ENCODE measurements around the gene NMNAT1. TPM values are rescaled to one million over a fixed set of nuclear protein-coding genes. Genes with fewer than 3 reads are reported as not detected.
"Not testable (repeated sequence)": the region's sequence is repeated elsewhere in the genome, so short reads cannot be mapped to it uniquely, and the experiment has no call there.

The NMNAT1 gene
- total RNA-seq, 1 donor from 2014 or later: 2.2 TPM

DNA sequence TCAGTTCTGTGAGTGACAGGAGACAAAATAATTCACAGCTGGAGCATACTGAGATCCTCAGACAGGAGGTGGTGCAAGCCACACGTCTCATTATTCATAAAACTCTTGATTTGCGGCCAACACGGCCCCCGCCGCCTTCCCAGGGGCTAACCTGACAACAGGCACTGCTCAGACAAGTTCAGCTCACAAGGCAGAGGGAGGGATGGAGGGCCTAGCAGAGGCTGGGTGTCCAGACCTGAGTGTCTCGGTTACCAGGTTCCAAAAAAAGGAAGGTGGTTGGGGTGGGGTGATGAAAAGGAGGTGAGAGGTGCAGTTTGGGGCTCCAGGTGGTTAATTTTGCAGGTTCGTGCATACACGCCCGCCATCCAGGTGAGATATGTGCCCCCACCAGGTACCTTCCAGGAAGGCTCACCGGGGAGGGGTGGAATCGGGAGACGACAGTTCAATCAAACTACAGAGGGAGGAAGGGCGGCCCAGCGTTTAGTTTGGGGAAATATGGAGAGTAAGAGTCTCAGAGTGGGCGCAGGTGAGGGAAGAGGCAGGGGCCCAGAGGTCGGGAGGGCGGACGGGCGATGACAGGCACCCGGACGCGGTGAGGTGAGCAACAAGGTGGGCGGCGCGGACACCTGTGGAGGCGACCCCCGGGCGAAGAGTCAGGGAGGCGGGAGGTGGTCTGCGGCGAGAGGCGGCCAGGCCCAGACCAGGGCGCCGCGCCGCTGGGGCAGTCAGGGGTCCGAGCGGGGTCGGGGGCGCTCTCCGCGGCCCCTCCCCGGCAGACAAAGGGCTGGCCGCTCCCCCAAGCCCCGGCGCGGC lies 33.8 kb upstream of the NMNAT1 start:
- no peak for DNase-seq (ENCODE audit: low read depth)
- TF ChIP-seq, protein P1, sequence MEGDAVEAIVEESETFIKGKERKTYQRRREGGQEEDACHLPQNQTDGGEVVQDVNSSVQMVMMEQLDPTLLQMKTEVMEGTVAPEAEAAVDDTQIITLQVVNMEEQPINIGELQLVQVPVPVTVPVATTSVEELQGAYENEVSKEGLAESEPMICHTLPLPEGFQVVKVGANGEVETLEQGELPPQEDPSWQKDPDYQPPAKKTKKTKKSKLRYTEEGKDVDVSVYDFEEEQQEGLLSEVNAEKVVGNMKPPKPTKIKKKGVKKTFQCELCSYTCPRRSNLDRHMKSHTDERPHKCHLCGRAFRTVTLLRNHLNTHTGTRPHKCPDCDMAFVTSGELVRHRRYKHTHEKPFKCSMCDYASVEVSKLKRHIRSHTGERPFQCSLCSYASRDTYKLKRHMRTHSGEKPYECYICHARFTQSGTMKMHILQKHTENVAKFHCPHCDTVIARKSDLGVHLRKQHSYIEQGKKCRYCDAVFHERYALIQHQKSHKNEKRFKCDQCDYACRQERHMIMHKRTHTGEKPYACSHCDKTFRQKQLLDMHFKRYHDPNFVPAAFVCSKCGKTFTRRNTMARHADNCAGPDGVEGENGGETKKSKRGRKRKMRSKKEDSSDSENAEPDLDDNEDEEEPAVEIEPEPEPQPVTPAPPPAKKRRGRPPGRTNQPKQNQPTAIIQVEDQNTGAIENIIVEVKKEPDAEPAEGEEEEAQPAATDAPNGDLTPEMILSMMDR (conservative IDR thresholded peaks at IDR 0.05; ENCODE audit: low read depth, low read length): no peak
- H3K4me3 ChIP-seq (ENCODE audit: low read depth, low read length): peak overlapping the region; percentile 78

DNA sequence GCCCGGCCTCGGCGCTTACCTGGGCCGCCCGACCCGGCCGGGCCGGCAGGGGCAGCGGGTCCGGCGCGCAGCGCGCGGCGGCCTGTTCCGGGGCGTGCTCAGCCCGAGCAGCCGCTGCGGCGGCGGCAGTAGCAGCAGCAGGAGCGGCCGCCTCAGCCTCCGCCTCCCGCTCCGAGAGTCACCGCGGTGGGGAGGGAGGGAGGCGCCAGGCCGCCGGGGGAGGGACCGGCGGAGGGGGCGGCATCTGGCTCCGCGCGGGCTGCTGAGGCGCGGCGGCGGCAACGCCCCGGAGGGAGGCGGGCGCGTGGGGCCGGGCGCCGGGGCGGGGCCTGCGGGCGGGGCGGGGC lies 33.2 kb upstream of the NMNAT1 start, which contains the start of gene CTNNBIP1:
TSS of gene CTNNBIP1 (minus strand) at position 194 of the 347 bp plus-strand sequence. CDS start 38,205 bp downstream, outside the sequence.
- DNase-seq (ENCODE audit: low read depth): no peak
- TF ChIP-seq, protein P1 (conservative IDR thresholded peaks at IDR 0.05; ENCODE audit: low read depth, low read length): no peak
- peak within 1 kb of the TSS; percentile 78 for H3K4me3 ChIP-seq (ENCODE audit: low read depth, low read length)

DNA sequence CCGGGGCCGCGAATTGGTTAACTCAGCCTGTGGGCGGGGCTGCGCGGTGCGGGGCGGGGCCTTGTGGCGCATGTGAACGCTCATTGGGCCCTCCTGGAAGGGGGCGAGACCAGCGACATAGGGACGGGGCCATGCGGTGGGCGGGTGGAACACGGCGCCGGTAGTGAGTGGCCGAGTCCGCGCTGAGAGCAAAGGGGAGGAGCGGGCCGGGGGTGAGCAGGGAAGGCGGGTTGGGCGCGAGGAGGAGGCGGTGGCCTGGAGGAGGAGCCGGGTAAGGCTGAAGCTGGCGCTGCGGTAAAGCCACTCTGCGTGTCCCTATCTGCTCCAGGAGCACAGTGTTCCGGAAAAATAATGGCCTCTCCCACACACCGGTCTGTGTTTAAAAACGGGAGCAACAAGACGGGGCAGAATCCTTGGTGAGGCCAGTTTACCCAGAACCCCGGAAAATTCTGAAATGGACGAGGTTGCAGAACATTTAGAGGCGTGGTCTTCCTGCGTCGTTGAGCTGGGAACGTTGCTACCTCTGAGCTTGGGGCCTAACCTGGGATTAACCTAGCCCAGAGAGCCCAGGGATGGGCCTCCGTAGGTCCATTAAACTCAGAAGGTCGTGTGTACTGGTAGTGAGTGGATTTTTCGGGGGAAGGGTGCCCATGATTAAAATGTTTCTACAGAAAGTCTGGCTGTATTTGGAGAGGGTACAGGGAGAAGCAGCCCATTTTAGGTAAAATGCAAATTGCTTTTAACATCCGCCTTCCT lies 32.7 kb upstream of the NMNAT1 start:
- DNase-seq (ENCODE audit: low read depth): peak; percentile 61
- peak overlapping the region; percentile 68 for H3K4me3 ChIP-seq (ENCODE audit: low read depth, low read length)
- TF ChIP-seq, protein P1 (conservative IDR thresholded peaks at IDR 0.05; ENCODE audit: low read depth, low read length): no peak

DNA sequence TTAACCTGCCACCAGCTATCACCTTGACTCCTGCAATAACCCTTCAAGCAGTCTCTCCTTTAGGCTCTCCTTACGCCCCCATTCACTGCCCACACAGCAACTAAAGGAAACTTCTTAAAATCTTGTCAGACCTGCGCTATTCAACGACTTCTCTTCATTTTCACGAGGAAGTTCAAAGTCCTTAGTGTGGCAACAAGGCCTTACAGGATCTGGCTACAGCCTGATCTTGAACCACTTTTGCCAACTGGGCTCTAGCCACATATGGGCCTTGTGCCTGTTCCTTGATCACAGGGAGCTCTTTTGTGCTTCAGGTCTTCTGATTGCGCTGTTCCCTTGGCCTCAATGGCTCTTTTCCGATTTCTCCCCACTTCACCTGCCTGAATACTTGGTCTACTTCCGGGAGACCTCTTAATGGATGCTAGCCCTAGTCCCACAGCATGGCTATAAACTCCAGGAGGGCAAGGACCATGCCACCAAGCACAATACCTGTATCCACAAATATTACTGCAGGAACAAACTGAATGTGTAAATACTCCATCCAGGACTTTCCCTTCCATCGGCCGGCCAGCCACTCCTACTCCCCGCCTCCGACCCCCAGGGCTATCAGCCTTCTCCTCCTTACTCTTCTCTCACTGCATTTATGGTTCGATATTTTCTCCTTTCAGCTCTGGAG lies 30.9 kb upstream of the NMNAT1 start:
- H3K4me3 ChIP-seq (ENCODE audit: low read depth, low read length): no peak overlapping the region
- TF ChIP-seq, protein P1 (conservative IDR thresholded peaks at IDR 0.05; ENCODE audit: low read depth, low read length): no peak
- no peak for DNase-seq (ENCODE audit: low read depth)

DNA sequence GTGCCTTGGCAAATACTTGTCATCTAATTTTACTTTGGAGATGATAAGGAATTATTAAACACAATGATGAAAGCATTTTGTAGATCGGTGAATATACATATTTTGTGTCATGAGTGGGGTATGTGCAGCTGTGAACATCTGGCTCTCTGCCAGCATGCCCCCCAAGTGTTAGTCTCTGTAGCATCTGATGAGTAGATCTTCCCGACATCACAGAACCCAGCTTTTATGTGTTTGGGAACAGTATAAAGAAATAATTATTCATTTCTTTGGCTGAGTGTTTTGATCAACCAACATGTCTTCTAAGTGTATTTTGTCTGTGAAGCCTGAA lies 28.7 kb upstream of the NMNAT1 start:
- no peak overlapping the region for H3K4me3 ChIP-seq (ENCODE audit: low read depth, low read length)
- no peak for DNase-seq (ENCODE audit: low read depth)
- TF ChIP-seq, protein P1 (conservative IDR thresholded peaks at IDR 0.05; ENCODE audit: low read depth, low read length): no peak

DNA sequence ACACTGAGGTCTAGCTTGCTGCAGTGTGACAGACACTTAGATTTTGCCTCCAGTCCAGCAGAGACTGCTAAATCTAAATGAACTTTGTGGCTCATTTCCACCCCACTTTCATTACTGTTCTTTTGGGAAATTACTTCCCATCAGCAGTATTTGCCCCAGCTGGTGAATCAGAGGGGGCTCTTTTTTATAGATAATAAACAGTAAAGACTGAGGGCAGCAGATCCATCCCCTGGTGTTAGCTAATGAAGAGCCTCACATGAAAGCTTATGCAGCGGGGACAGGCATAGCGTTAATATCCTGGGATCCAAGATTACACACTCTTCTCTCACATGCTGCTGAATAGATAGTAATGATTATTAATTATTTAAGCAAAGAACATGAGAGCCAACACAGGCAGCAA lies 26.8 kb upstream of the NMNAT1 start:
- H3K4me3 ChIP-seq (ENCODE audit: low read depth, low read length): no peak overlapping the region
- no peak for DNase-seq (ENCODE audit: low read depth)
- TF ChIP-seq, protein P1 (conservative IDR thresholded peaks at IDR 0.05; ENCODE audit: low read depth, low read length): no peak

DNA sequence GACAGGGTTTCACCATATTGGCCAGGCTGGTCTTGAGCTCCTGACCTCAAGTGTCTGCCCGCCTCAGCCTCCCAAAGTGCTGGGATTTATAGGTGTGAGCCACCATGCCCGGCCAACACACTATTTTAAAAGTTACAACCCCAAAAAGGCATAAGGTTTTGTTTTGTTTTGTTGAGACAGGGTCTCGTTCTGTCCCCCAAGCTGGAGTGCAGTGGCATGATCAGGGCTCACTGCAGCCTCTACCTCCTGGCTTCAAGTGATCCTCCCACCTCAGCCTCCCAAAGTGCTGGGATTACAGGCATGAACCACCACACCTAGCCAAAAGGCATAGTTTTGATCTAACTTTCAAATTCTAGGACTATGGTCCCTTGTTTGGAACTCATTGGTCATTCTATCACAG lies 25.8 kb upstream of the NMNAT1 start:
- not testable (repeated sequence) for DNase-seq (ENCODE audit: low read depth)

More for the DNA sequence above, 25.8 kb upstream of the NMNAT1 start:
- not testable (repeated sequence) for H3K4me3 ChIP-seq (ENCODE audit: low read depth, low read length)

Data from epithelial cell of proximal tubule (primary cell).